ENCODE measurements around the gene CLEC2L.

CLEC2L gene

GRCh38 chr7:139557857-139558581 lies 34.5 kb downstream of the CLEC2L start:
- no peak for DNase-seq (ENCODE audit: low read depth)

GRCh38 chr7:139559364-139560105 lies 36.0 kb downstream of the CLEC2L start:
- DNase-seq (ENCODE audit: low read depth) = no peak

- no peak for DNase-seq (ENCODE audit: low read depth)
These were observed 36.7 kb downstream of the CLEC2L start for GRCh38 chr7:139560199-139560598.

GRCh38 chr7:139560678-139561077 lies 37.2 kb downstream of the CLEC2L start:
- no peak for DNase-seq (ENCODE audit: low read depth)

- no peak for DNase-seq (ENCODE audit: low read depth)
These were observed 39.0 kb downstream of the CLEC2L start for GRCh38 chr7:139562491-139562890.

- no peak for DNase-seq (ENCODE audit: low read depth)
These were observed 39.6 kb downstream of the CLEC2L start for GRCh38 chr7:139562961-139563565.

GRCh38 chr7:139563856-139564255 lies 40.4 kb downstream of the CLEC2L start:
- no peak for DNase-seq (ENCODE audit: low read depth)

- DNase-seq (ENCODE audit: low read depth) = no peak
These were observed 42.6 kb downstream of the CLEC2L start for GRCh38 chr7:139566075-139566474.

GRCh38 chr7:139566736-139567646 lies 43.5 kb downstream of the CLEC2L start:
- no peak for DNase-seq (ENCODE audit: low read depth)

- DNase-seq (ENCODE audit: low read depth) = no peak
These were observed 44.3 kb downstream of the CLEC2L start for GRCh38 chr7:139567647-139568345.

- DNase-seq (ENCODE audit: low read depth) = no peak
These were observed 44.8 kb downstream of the CLEC2L start for GRCh38 chr7:139568346-139568675.

GRCh38 chr7:139568813-139569490 lies 45.5 kb downstream of the CLEC2L start:
- DNase-seq (ENCODE audit: low read depth) = no peak

GRCh38 chr7:139570119-139570518 lies 46.6 kb downstream of the CLEC2L start:
- DNase-seq (ENCODE audit: low read depth) = no peak

GRCh38 chr7:139570626-139571025 lies 47.1 kb downstream of the CLEC2L start:
- DNase-seq (ENCODE audit: low read depth) = no peak

- no peak for DNase-seq (ENCODE audit: low read depth)
These were observed 47.7 kb downstream of the CLEC2L start for GRCh38 chr7:139571190-139571589.

GRCh38 chr7:139571651-139572050 lies 48.2 kb downstream of the CLEC2L start:
- DNase-seq (ENCODE audit: low read depth) = no peak

- DNase-seq (ENCODE audit: low read depth) = no peak
These were observed 48.6 kb downstream of the CLEC2L start for GRCh38 chr7:139572071-139572470.

GRCh38 chr7:139572704-139573385 lies 49.4 kb downstream of the CLEC2L start:
- no peak for DNase-seq (ENCODE audit: low read depth)

GRCh38 chr7:139573871-139574270 lies 50.4 kb downstream of the CLEC2L start:
- DNase-seq (ENCODE audit: low read depth) = no peak

GRCh38 chr7:139574618-139575337 lies 51.3 kb downstream of the CLEC2L start:
- DNase-seq (ENCODE audit: low read depth) = no peak

Data from stimulated activated CD8-positive, alpha-beta memory T cell treated with anti-CD3 and anti-CD28 coated beads, Interleukin-12 subunit alpha, Interleukin-12 subunit beta, amount 100 ng/mL, for 1 hour (primary cell).